ENCODE measurements around the gene AKT3.
"Not testable (repeated sequence)": the region's sequence is repeated elsewhere in the genome, so short reads cannot be mapped to it uniquely, and the experiment has no call there.

Gene AKT3

GRCh38 chr1:243850202-243850451 is at the start of gene AKT3:
Gene AKT3 (minus strand): TSS chr1:243850243. CDS start chr1:243843170, 7,073 bp downstream.
- no peak for FAIRE-seq

- FAIRE-seq = no peak
Measured at GRCh38 chr1:243898278-243898677, 48.2 kb upstream of the AKT3 start.

GRCh38 chr1:243896313-243896712 is 46.3 kb upstream of the AKT3 start:
- no peak for FAIRE-seq

GRCh38 chr1:243892456-243892855 is 42.4 kb upstream of the AKT3 start:
- FAIRE-seq = no peak

- FAIRE-seq = no peak
Measured at GRCh38 chr1:243890576-243890975, 40.5 kb upstream of the AKT3 start.

- FAIRE-seq = no peak
Measured at GRCh38 chr1:243885806-243886205, 35.8 kb upstream of the AKT3 start.

- no peak for FAIRE-seq
Measured at GRCh38 chr1:243884603-243885002, 34.6 kb upstream of the AKT3 start.

GRCh38 chr1:243883551-243883950 is 33.5 kb upstream of the AKT3 start:
- no peak for FAIRE-seq

GRCh38 chr1:243882276-243882675 is 32.2 kb upstream of the AKT3 start:
- no peak for FAIRE-seq

- FAIRE-seq = not testable (repeated sequence)
Measured at GRCh38 chr1:243877058-243877457, 27.0 kb upstream of the AKT3 start.

- FAIRE-seq = no peak
Measured at GRCh38 chr1:243855616-243856318, 5.7 kb upstream of the AKT3 start.

GRCh38 chr1:243851765-243852164 is 1.7 kb upstream of the AKT3 start:
- no peak for FAIRE-seq

- no peak for FAIRE-seq
Measured at GRCh38 chr1:243851257-243851756, 1.3 kb upstream of the AKT3 start.

GRCh38 chr1:243850452-243851256 is 611 bp upstream of the AKT3 start:
- FAIRE-seq = no peak

GRCh38 chr1:243849421-243850201 is 432 bp downstream of the AKT3 start:
- FAIRE-seq = no peak

- no peak for FAIRE-seq
Measured at GRCh38 chr1:243848858-243849420, 1.1 kb downstream of the AKT3 start.

GRCh38 chr1:243848165-243848857 is 1.7 kb downstream of the AKT3 start:
- FAIRE-seq = peak; percentile 87

- no peak for FAIRE-seq
Measured at GRCh38 chr1:243846761-243847160, 3.3 kb downstream of the AKT3 start.

- FAIRE-seq = no peak
Measured at GRCh38 chr1:243845888-243846287, 4.2 kb downstream of the AKT3 start.

GRCh38 chr1:243844186-243844585 is 5.9 kb downstream of the AKT3 start:
- FAIRE-seq = no peak

GRCh38 chr1:243842978-243843511 is 7.0 kb downstream of the AKT3 start:
- FAIRE-seq = no peak

- FAIRE-seq = no peak
Measured at GRCh38 chr1:243842161-243842560, 7.9 kb downstream of the AKT3 start.
